IPS-20b (cell line): ENCODE data around the gene PTPRF.

Source experiments
- H3K27ac ChIP-seq: one replicate; pipeline ENCODE4 v1.5.1; 2013; ENCODE audit warnings: low read length
- H3K27me3 ChIP-seq: 2 replicates; pipeline ENCODE4 v1.6.1; 2013; ENCODE audit warnings: mild to moderate bottlenecking, low read length, inconsistent platforms; ENCODE audit not compliant: insufficient read depth
- H3K36me3 ChIP-seq: 2 replicates; pipeline ENCODE4 v1.6.1; 2013; ENCODE audit warnings: low read depth, mild to moderate bottlenecking, inconsistent platforms, low read length, moderate library complexity; ENCODE audit not compliant: insufficient read depth
- H3K4me1 ChIP-seq: 2 replicates; pipeline ENCODE4 v1.6.1; 2013; ENCODE audit warnings: mild to moderate bottlenecking, control low read depth, inconsistent platforms, low read length, moderate library complexity; ENCODE audit not compliant: insufficient read depth
- H3K4me3 ChIP-seq: 2 replicates; pipeline ENCODE4 v1.5.1; 2013; ENCODE audit warnings: mild to moderate bottlenecking, low read length, inconsistent platforms
- H3K9ac ChIP-seq: 2 replicates; pipeline ENCODE4 v1.6.1; 2013; ENCODE audit warnings: low read depth, mild to moderate bottlenecking, inconsistent platforms, low read length, moderate library complexity
- H3K9me3 ChIP-seq: 2 replicates; pipeline ENCODE4 v1.6.1; 2013; ENCODE audit warnings: mild to moderate bottlenecking, low read depth, low read length, inconsistent platforms; ENCODE audit not compliant: insufficient read depth

Gene PTPRF

GRCh38 chr1:43616383-43616782 is 85.7 kb downstream of the PTPRF start:
- Histone ChIP-seq H3K9me3 (no peaks in the 10 kb centered on the region), H3K27ac (no peak overlapping the region), H3K9ac (no peak overlapping the region), H3K4me3 (no peak overlapping the region), H3K27me3 (no peaks in the 10 kb centered on the region), H3K36me3 (peaks cover 78% of the 10 kb centered on the region), H3K4me1 (no peaks in the 10 kb centered on the region)

- H3K4me1 ChIP-seq: no peaks in the 10 kb centered on the region
- H3K27me3 ChIP-seq: no peaks in the 10 kb centered on the region
- no peaks in the 10 kb centered on the region for H3K9me3 ChIP-seq
- no peak overlapping the region for H3K4me3 ChIP-seq
- peaks cover 84% of the 10 kb centered on the region for H3K36me3 ChIP-seq
- no peak overlapping the region for H3K27ac ChIP-seq
- no peak overlapping the region for H3K9ac ChIP-seq
Measured at GRCh38 chr1:43617011-43617410, 86.3 kb downstream of the PTPRF start.

- H3K4me1 ChIP-seq: no peaks in the 10 kb centered on the region
- no peak overlapping the region for H3K4me3 ChIP-seq
- no peak overlapping the region for H3K27ac ChIP-seq
- H3K27me3 ChIP-seq: no peaks in the 10 kb centered on the region
- no peak overlapping the region for H3K9ac ChIP-seq
- H3K36me3 ChIP-seq: peaks cover 87% of the 10 kb centered on the region
- H3K9me3 ChIP-seq: no peaks in the 10 kb centered on the region
Measured at GRCh38 chr1:43617668-43618067, 87.0 kb downstream of the PTPRF start.

GRCh38 chr1:43618521-43619313 is 88.0 kb downstream of the PTPRF start:
- no peak overlapping the region for H3K9ac ChIP-seq
- H3K9me3 ChIP-seq: no peaks in the 10 kb centered on the region
- no peaks in the 10 kb centered on the region for H3K27me3 ChIP-seq
- no peaks in the 10 kb centered on the region for H3K4me1 ChIP-seq
- H3K36me3 ChIP-seq: peaks cover 87% of the 10 kb centered on the region
- no peak overlapping the region for H3K4me3 ChIP-seq
- no peak overlapping the region for H3K27ac ChIP-seq

GRCh38 chr1:43619314-43619790 is 88.7 kb downstream of the PTPRF start:
- peaks cover 86% of the 10 kb centered on the region for H3K36me3 ChIP-seq
- no peak overlapping the region for H3K9ac ChIP-seq
- no peaks in the 10 kb centered on the region for H3K27me3 ChIP-seq
- no peak overlapping the region for H3K4me3 ChIP-seq
- H3K9me3 ChIP-seq: no peaks in the 10 kb centered on the region
- H3K4me1 ChIP-seq: no peaks in the 10 kb centered on the region
- H3K27ac ChIP-seq: no peak overlapping the region

- peaks cover 85% of the 10 kb centered on the region for H3K36me3 ChIP-seq
- no peak overlapping the region for H3K27ac ChIP-seq
- no peaks in the 10 kb centered on the region for H3K4me1 ChIP-seq
- no peaks in the 10 kb centered on the region for H3K9me3 ChIP-seq
- no peaks in the 10 kb centered on the region for H3K27me3 ChIP-seq
- no peak overlapping the region for H3K9ac ChIP-seq
- H3K4me3 ChIP-seq: no peak overlapping the region
Measured at GRCh38 chr1:43619996-43620920, 89.6 kb downstream of the PTPRF start.

GRCh38 chr1:43620956-43621355 is 90.3 kb downstream of the PTPRF start:
- Histone ChIP-seq H3K9ac (no peak overlapping the region), H3K27me3 (no peaks in the 10 kb centered on the region), H3K36me3 (peaks cover 81% of the 10 kb centered on the region), H3K27ac (no peak overlapping the region), H3K9me3 (no peaks in the 10 kb centered on the region), H3K4me3 (no peak overlapping the region), H3K4me1 (no peaks in the 10 kb centered on the region)

- Histone ChIP-seq H3K36me3 (peaks cover 78% of the 10 kb centered on the region), H3K9ac (no peak overlapping the region), H3K4me3 (no peak overlapping the region), H3K4me1 (no peaks in the 10 kb centered on the region), H3K27ac (no peak overlapping the region), H3K9me3 (no peaks in the 10 kb centered on the region), H3K27me3 (no peaks in the 10 kb centered on the region)
Measured at GRCh38 chr1:43621386-43621785, 90.7 kb downstream of the PTPRF start.

GRCh38 chr1:43621861-43622260 is 91.2 kb downstream of the PTPRF start:
- Histone ChIP-seq H3K9me3 (no peaks in the 10 kb centered on the region), H3K4me1 (no peaks in the 10 kb centered on the region), H3K36me3 (peaks cover 73% of the 10 kb centered on the region), H3K4me3 (no peak overlapping the region), H3K27me3 (no peaks in the 10 kb centered on the region), H3K9ac (no peak overlapping the region), H3K27ac (no peak overlapping the region)

GRCh38 chr1:43622471-43622870 is 91.8 kb downstream of the PTPRF start:
- no peak overlapping the region for H3K27ac ChIP-seq
- peaks cover 67% of the 10 kb centered on the region for H3K36me3 ChIP-seq
- H3K4me1 ChIP-seq: no peaks in the 10 kb centered on the region
- H3K9me3 ChIP-seq: no peaks in the 10 kb centered on the region
- H3K27me3 ChIP-seq: no peaks in the 10 kb centered on the region
- H3K4me3 ChIP-seq: no peak overlapping the region
- H3K9ac ChIP-seq: no peak overlapping the region

GRCh38 chr1:43622901-43623780 is 92.5 kb downstream of the PTPRF start:
- H3K9ac ChIP-seq: no peak overlapping the region
- no peak overlapping the region for H3K27ac ChIP-seq
- no peak overlapping the region for H3K4me3 ChIP-seq
- no peaks in the 10 kb centered on the region for H3K9me3 ChIP-seq
- H3K27me3 ChIP-seq: no peaks in the 10 kb centered on the region
- peaks cover 61% of the 10 kb centered on the region for H3K36me3 ChIP-seq
- H3K4me1 ChIP-seq: no peaks in the 10 kb centered on the region
